RWPE2 (cell line): ENCODE measurements around the gene TBC1D5.

Experiments used
- ATAC-seq: fragments of 200-7000 bp; cut with Tn5 transposase; 3 replicates; pipeline ENCODE4 v1.9.1; 2021; ENCODE audit warnings: low read depth
- DNase-seq: peaks from one replicate; pipeline ENCODE4 v3.0.0-alpha.2; 2020; ENCODE audit warnings: low spot score
- H3K27ac ChIP-seq: fragments of 450-650 bp; 2 replicates; pipeline ENCODE4 v1.5.1; 2017; ENCODE audit warnings: mild to moderate bottlenecking; ENCODE audit not compliant: poor library complexity, severe bottlenecking
- H3K27me3 ChIP-seq: fragments of 250-450 bp; sonication (Bioruptor Pico); 2 replicates; pipeline ENCODE4 v1.5.1; 2021; ENCODE audit warnings: mild to moderate bottlenecking, moderate library complexity; ENCODE audit not compliant: insufficient read depth, poor library complexity, severe bottlenecking
- H3K36me3 ChIP-seq: fragments of 250-450 bp; sonication (Bioruptor Pico); 2 replicates; pipeline ENCODE4 v1.5.1; 2020; ENCODE audit warnings: low read depth, mild to moderate bottlenecking, moderate library complexity
- H3K4me1 ChIP-seq: fragments of 250-450 bp; sonication (Bioruptor Pico); 2 replicates; pipeline ENCODE4 v1.5.1; 2021; ENCODE audit warnings: mild to moderate bottlenecking, moderate library complexity; ENCODE audit not compliant: insufficient read depth, poor library complexity, severe bottlenecking
- H3K4me3 ChIP-seq: fragments of 250-450 bp; sonication (Bioruptor Pico); 2 replicates; pipeline ENCODE4 v1.5.1; 2021; ENCODE audit warnings: mild to moderate bottlenecking, moderate library complexity; ENCODE audit not compliant: severe bottlenecking
- H3K9me3 ChIP-seq: fragments of 250-450 bp; sonication (Bioruptor Pico); 2 replicates; pipeline ENCODE4 v1.5.1; 2021; ENCODE audit warnings: mild to moderate bottlenecking, moderate library complexity; ENCODE audit not compliant: severe bottlenecking
- CTCF ChIP-seq: fragments of 450-650 bp; IDR thresholded peaks from one replicate; pipeline ENCODE4 v1.5.1; 2017; ENCODE audit warnings: mild to moderate bottlenecking, moderate library complexity; ENCODE audit not compliant: poor library complexity, severe bottlenecking

TBC1D5 gene

GRCh38 chr3:17119201-17120072 is 623.0 kb downstream of the TBC1D5 start:
- DNase-seq: no peak
- Histone ChIP-seq H3K4me3 (no peak overlapping the region), H3K4me1 (no peaks in the 10 kb centered on the region), H3K27ac (no peak overlapping the region), H3K36me3 (no peaks in the 10 kb centered on the region), H3K27me3 (no peaks in the 10 kb centered on the region), H3K9me3 (no peaks in the 10 kb centered on the region)
- TF ChIP-seq CTCF: no peak
- no peak for ATAC-seq

- Histone ChIP-seq H3K4me3 (no peak overlapping the region), H3K9me3 (no peaks in the 10 kb centered on the region), H3K27ac (no peak overlapping the region), H3K27me3 (no peaks in the 10 kb centered on the region), H3K36me3 (no peaks in the 10 kb centered on the region), H3K4me1 (no peaks in the 10 kb centered on the region)
- no peak for ATAC-seq
- no peak for DNase-seq
- no peak for TF ChIP-seq CTCF
Observed at GRCh38 chr3:17118771-17119170, 623.7 kb downstream of the TBC1D5 start.

GRCh38 chr3:17116007-17116600 is 626.3 kb downstream of the TBC1D5 start:
- DNase-seq (no peak), ATAC-seq (no peak)
- Histone ChIP-seq H3K27me3 (no peaks in the 10 kb centered on the region), H3K4me1 (no peaks in the 10 kb centered on the region), H3K36me3 (no peaks in the 10 kb centered on the region), H3K9me3 (no peaks in the 10 kb centered on the region), H3K4me3 (no peak overlapping the region), H3K27ac (no peak overlapping the region)
- no peak for TF ChIP-seq CTCF

DNA sequence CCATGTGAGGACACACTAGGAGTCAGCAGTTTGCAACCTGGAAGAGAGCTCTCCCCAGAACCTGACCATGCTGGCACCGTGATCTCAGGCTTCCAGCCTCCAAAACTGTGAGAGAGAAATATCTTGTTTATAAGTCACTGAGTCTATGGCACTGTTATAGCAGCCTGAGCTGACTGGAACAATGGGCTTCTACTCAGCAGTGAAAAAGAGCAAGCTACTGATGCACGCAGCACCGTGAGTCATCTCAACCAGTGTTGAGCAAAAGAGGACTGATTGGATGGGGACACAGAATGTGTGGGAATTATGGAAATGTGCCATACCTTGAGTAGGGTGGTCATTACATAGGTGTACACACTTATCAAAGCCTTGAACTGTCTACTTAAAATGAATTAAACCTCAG is 627.2 kb downstream of the TBC1D5 start:
- no peaks in the 10 kb centered on the region for H3K4me1 ChIP-seq
- no peak for ATAC-seq

More for the DNA sequence above, 627.2 kb downstream of the TBC1D5 start:
- no peak overlapping the region for H3K27ac ChIP-seq
- TF ChIP-seq CTCF: no peak
- no peaks in the 10 kb centered on the region for H3K9me3 ChIP-seq
- DNase-seq: no peak
- H3K36me3 ChIP-seq: no peaks in the 10 kb centered on the region
- H3K4me3 ChIP-seq: no peak overlapping the region
- no peaks in the 10 kb centered on the region for H3K27me3 ChIP-seq
